HL-60 (cell line): ENCODE measurements around the gene SPINK5.

Source experiments
- DNase-seq, 2 experiments: peaks; one replicate each; pipeline ENCODE4 v3.0.0-alpha.2; 2010 to 2020; ENCODE audit warnings: low read depth in 1 of 2, low spot score in 1 of 2
- H3K27ac ChIP-seq: fragments of 250-450 bp; sonication (Bioruptor Pico); replicated peaks from 2 replicates; pipeline ENCODE4 v1.5.1; 2020; ENCODE audit warnings: mild to moderate bottlenecking, moderate library complexity
- H3K27me3 ChIP-seq: fragments of 250-450 bp; sonication (Bioruptor Pico); 2 replicates; pipeline ENCODE4 v1.5.1; 2021; ENCODE audit warnings: mild to moderate bottlenecking, moderate library complexity; ENCODE audit not compliant: insufficient read depth, poor library complexity, severe bottlenecking
- H3K4me3 ChIP-seq: replicated peaks from 2 replicates; pipeline ENCODE4 v1.5.1; 2011; ENCODE audit warnings: mild to moderate bottlenecking, control low read depth, low read length; ENCODE audit not compliant: insufficient read depth
- GABPA ChIP-seq: IDR thresholded peaks from 2 replicates; pipeline ENCODE4 v1.6.1; 2012; ENCODE audit warnings: low read depth
- POLR2AphosphoS5 ChIP-seq: IDR thresholded peaks from 2 replicates; pipeline ENCODE4 v1.6.1; 2012; ENCODE audit warnings: low read depth
- SPI1 ChIP-seq: IDR thresholded peaks from 2 replicates; pipeline ENCODE4 v1.6.1; 2012; ENCODE audit warnings: low read depth, mild to moderate bottlenecking, borderline replicate concordance
- TF ChIP-seq, protein P1 (sequence below): IDR thresholded peaks from 2 replicates; pipeline ENCODE4 v1.6.1; 2012; ENCODE audit warnings: low read depth; ENCODE audit not compliant: insufficient replicate concordance
- TF ChIP-seq, protein P2 (sequence below): IDR thresholded peaks from one replicate; pipeline ENCODE4 v1.5.1; 2011; ENCODE audit warnings: low read length, control low read depth, inconsistent platforms; ENCODE audit not compliant: insufficient read depth

Gene SPINK5

DNA sequence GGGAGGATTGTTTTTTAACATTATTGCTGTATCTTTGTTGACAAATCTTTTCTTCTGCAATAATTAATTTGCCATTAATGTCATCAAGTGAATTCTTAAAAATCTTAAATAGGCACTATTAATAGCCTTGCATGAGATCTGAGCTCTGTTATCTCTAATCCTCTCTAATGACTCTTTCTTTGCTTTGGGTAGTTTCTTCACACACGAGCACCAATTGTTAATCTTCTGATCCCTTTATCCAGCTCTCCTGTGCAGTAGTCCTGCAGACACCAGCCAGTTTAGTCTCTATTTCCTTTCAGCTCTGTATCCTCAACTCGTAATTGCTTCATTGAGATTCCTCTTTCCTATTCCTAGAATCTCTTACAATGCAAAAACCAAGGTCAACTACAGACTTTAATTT, 112.7 kb downstream of the SPINK5 start:
- TF ChIP-seq GABPA (no peak), SPI1 (no peak), POLR2AphosphoS5 (no peak)
- TF ChIP-seq, protein P1, sequence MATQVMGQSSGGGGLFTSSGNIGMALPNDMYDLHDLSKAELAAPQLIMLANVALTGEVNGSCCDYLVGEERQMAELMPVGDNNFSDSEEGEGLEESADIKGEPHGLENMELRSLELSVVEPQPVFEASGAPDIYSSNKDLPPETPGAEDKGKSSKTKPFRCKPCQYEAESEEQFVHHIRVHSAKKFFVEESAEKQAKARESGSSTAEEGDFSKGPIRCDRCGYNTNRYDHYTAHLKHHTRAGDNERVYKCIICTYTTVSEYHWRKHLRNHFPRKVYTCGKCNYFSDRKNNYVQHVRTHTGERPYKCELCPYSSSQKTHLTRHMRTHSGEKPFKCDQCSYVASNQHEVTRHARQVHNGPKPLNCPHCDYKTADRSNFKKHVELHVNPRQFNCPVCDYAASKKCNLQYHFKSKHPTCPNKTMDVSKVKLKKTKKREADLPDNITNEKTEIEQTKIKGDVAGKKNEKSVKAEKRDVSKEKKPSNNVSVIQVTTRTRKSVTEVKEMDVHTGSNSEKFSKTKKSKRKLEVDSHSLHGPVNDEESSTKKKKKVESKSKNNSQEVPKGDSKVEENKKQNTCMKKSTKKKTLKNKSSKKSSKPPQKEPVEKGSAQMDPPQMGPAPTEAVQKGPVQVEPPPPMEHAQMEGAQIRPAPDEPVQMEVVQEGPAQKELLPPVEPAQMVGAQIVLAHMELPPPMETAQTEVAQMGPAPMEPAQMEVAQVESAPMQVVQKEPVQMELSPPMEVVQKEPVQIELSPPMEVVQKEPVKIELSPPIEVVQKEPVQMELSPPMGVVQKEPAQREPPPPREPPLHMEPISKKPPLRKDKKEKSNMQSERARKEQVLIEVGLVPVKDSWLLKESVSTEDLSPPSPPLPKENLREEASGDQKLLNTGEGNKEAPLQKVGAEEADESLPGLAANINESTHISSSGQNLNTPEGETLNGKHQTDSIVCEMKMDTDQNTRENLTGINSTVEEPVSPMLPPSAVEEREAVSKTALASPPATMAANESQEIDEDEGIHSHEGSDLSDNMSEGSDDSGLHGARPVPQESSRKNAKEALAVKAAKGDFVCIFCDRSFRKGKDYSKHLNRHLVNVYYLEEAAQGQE: no peak
- TF ChIP-seq, protein P2, sequence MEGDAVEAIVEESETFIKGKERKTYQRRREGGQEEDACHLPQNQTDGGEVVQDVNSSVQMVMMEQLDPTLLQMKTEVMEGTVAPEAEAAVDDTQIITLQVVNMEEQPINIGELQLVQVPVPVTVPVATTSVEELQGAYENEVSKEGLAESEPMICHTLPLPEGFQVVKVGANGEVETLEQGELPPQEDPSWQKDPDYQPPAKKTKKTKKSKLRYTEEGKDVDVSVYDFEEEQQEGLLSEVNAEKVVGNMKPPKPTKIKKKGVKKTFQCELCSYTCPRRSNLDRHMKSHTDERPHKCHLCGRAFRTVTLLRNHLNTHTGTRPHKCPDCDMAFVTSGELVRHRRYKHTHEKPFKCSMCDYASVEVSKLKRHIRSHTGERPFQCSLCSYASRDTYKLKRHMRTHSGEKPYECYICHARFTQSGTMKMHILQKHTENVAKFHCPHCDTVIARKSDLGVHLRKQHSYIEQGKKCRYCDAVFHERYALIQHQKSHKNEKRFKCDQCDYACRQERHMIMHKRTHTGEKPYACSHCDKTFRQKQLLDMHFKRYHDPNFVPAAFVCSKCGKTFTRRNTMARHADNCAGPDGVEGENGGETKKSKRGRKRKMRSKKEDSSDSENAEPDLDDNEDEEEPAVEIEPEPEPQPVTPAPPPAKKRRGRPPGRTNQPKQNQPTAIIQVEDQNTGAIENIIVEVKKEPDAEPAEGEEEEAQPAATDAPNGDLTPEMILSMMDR: no peak
- H3K4me3 ChIP-seq: no peak overlapping the region

DNA sequence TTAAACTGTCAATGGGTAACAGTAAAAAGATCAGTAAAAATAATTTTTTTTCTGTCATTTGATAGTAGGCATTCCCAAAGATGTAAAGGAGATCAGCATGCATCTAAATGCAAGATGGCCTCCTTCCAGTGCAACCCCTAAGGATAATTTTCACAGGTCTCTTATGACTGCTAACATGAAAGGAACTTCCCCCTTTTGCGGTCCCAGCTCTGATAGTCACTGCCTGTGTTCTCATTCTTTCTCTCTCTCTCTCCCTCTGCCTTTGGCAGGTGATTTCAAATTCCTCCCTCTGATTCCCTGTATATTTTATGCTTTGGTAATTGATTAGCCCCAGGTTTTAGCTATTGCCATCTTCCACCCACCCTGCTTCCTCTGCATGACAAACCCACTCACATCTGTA, 113.4 kb downstream of the SPINK5 start:
- Histone ChIP-seq H3K4me3 (no peak overlapping the region), H3K27me3 (no peaks in the 10 kb centered on the region), H3K27ac (no peak overlapping the region)
- peak in 1 of 2 experiments; percentile 1 for DNase-seq
- TF ChIP-seq, protein P1: no peak
- TF ChIP-seq POLR2AphosphoS5 (no peak), SPI1 (no peak), GABPA (no peak)
- TF ChIP-seq, protein P2: no peak

More for the DNA sequence above, 112.7 kb downstream of the SPINK5 start:
- DNase-seq: no peak
- H3K27me3 ChIP-seq: no peaks in the 10 kb centered on the region
- no peak overlapping the region for H3K27ac ChIP-seq

DNA sequence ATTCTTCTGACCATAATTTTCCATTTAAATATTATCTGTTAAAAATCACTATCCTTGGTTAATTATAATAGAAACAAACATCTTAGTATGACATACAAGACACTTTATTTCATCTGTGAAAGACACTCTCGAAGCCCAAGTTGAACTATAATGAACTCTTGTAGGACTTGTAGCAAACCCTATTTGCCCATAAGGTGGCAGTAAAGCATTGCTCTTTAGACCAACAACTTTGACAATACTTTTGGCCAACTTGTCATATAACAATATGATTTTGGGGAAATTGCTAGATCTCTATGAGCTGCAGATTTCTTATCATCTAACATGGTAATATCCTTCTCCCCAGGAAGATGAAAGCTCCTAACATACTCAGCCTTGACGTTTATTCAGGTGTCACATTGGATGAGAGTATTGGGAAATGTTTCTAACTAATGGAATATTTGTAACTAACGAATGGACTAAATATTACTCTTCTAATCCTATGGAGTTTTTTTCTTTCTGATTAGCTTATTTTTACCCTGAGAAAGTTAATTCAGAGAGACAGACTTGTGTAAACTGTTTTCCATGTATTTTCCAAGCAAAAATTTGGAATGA, 115.5 kb downstream of the SPINK5 start:
- H3K27me3 ChIP-seq: no peaks in the 10 kb centered on the region
- no peak overlapping the region for H3K27ac ChIP-seq
- peak; percentile 27 to 44 for DNase-seq
- TF ChIP-seq, protein P2: peak; percentile 79
- TF ChIP-seq, protein P1: no peak
- H3K4me3 ChIP-seq: no peak overlapping the region
